DMS 273 (cell line): ENCODE results near the gene HTRA1.
A peak's percentile ranks its signal among the peaks of the same experiment; 100 is the strongest.

ENCODE experiments used
- DNase-seq: peaks from one replicate; lab custom pipeline; 2025; ENCODE audit not compliant: unreplicated experiment; lab: John Stamatoyannopoulos, UW

The HTRA1 gene

DNA sequence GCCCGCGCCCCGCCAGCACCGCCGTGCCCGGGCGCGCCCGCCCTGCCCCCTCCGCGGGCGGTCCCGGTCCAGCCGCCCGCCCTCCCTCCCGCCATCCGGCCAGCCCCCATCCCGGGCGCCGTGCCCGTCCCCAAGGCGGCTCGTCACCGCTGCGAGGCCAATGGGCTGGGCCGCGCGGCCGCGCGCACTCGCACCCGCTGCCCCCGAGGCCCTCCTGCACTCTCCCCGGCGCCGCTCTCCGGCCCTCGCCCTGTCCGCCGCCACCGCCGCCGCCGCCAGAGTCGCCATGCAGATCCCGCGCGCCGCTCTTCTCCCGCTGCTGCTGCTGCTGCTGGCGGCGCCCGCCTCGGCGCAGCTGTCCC lies at the start of gene HTRA1:
TSS of gene HTRA1 (plus strand) at position 187 of the 362 bp plus-strand sequence. CDS start at position 287, 100 bp downstream.
- peak; percentile 78 for DNase-seq

DNA sequence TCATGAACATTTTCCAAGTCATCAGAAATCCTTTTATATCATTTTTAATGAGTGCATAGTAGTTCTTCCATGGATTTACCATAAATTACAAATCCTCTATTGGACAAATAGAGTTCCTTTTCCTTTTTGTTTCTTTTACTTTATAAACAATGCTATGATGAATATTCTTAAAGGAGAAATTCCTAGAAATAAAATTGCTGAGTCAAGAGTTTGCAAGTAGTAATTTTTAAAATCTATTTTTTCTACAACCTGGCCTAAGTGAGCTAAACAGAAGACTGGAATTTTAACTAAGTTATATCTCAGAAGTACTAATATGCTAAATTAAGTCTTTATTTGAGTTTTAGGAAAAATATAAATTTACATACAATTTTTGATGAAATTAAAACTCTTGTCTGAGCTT lies 48.0 kb upstream of the HTRA1 start:
- no peak for DNase-seq

DNA sequence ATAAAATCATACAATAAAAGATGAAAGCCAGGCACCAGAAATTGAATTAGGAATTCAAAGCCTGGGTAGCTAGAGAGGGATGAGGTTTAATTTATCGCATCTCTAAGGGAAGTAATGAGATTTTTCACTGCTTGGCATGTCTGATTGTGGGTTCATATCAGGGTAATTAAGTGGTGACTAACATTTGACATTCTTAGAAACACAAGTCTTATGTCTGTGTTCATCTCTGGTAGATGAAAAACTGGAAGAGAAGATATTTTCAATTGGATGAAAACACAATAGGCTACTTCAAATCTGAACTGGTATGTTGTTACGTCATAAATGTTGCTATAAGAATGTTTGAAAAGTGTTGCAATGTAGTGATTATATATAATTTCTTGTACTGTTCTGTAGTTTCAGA lies 43.7 kb upstream of the HTRA1 start:
- DNase-seq = no peak

DNA sequence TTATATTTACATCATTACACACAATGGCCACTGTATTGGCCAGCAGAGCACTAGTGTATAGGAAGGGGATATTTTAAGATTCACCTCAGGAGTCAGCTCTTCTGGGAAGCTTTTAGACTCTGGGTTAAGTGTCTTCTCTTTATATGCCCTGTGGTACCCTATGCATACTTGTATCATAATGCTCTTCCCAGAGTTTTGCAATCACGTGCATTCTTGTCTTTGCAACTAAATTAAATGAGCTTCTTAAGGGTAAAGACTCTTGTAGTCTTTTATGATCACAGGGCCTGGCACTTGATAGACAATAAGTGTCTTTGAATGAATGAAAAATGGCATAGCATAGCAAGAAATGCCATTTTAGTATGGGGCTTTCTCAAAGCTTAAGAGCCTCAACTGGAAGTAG lies 42.3 kb upstream of the HTRA1 start:
- no peak for DNase-seq

DNA sequence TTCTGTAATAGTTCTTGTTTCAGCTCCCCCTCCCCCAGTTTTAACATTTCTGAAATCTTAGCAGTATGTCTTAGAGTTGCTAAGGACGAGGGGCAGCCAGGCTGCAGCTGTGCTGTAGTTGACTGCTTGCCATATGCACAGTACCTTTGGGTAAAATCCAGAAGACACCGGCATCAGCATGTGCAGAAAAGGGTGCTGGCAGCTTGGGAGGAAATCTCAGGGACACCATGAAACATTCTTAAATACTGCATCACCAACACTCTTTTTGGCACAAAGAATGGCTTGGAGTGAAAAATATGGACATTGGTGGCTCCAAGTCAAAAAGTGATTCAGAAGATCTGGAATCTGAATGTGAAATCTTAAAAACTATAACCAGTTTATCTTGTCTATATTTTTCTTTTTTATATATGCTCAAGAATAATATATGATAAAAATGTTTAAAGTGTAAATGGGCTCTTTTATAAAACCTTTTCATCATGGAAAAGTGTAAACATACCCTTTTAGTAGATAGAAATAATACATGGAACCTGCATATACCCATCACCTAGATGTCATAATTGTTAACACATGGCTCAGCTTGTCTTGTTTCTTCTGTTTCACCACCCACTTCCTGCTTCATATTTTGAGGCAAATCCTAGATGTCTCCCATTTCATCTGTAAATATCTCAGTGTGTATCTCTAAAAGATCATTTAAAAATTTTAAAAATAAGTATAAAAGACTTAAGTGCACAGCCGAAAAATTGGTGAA lies 41.3 kb upstream of the HTRA1 start:
- DNase-seq = peak; percentile 5

DNA sequence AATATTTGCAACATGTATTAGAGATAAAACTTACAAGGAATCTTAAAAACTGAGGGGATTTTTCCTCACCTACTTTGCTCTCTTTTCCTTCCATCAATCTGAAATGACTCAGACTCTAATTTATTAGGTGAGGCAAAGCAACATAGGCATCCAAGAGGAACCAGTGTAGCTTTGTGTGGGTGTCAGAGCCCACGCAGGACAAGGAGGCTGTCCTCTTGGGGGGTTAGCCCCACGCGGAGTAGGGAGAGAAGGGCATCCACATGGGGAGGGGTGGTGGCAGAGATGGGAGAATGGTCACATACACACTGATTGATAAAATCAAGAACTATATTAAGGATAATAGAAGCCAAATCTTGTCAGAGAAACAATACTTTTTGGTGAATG lies 40.7 kb upstream of the HTRA1 start:
- no peak for DNase-seq

DNA sequence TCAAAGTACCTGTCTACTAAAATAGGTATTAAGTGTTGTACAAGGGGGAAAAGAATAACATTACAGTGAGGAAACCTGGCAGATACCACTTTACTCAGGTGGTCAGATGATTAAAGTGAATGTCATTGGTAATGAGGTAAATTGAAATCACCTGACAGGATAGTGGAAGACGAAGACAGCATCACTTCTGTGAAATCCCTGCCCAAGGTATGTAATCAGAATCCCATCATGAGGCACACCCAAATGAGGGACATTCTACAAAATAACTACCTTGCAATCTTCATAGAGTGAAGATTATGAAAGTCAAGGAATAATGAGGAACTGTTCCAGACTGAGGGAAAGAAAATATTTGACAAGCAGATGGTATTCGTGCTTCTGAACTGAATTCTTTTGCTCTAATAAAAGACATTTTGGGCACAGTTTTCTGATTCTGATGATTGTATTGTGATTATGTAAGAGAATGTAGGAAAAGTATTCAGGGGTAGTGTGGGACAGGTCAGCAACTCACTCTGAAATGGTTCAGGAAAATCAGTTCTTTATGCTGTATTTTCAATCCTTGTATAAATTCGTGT lies 40.2 kb upstream of the HTRA1 start:
- no peak for DNase-seq

DNA sequence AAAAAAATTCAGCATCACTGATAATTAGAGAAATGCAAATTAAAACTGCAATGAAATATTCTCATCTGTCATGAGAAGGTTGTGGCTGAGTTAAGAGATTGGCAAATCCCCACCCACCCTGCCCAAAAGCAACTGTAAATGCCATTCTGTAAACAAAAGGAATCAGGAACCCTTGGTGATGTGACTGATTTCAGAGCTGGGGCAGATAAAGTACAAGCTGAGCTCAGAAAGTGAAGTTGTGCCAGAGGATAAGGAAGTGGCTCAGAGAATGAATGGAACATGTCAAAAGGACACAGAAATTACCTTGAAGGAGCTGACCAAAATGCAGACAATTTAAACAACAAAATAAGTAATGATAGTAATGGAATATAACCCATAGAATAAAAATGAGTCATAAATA lies 39.6 kb upstream of the HTRA1 start:
- DNase-seq = no peak

DNA sequence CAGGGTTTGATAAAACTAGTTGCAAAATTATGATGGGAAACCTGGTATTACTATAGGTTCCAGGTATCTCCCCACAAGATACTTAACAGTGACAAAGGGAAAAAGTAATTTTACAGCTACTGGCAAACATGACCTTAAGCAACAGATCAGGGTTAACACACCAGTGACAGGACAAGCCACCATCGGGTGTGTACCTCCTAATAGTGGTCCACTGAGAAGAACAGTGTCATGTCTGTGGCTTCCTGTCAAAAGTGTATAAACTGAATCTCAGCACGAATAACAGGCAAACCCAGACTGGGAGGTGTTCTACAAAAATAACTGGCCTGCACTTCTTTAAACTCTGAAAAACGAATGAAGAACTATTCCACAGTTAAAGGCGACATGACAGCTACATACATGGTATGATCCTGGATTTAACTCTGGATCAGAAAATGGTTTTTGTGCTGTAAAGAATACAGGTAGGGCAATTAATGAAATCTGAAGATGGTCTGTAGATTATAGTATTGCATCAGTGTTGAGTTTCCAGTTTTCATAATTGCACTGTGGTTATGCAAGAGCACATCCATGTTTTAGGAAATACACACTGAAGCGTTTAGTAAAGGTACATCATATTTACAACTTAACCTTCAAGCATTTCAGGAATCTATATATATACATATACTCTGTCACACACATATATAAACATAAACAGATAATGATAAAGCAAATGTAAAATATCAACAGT lies 38.9 kb upstream of the HTRA1 start:
- no peak for DNase-seq

DNA sequence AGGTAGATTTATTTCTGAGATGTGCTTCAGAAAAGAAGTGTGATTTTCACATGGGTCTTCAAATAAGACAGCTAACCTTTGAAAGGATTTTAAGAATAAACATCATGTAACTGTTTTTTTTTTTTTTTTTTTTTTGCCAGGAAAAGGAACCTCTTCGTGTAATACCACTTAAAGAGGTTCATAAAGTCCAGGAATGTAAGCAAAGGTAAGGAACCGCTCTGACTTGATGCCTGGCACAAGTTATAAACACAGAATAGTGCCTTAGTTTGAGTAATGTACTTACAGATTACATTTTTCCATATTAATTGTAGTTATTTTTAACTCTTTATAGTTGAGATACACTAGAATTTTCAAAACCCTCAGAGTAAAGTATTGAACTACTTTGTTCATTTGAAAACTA lies 37.3 kb upstream of the HTRA1 start:
- DNase-seq = no peak

DNA sequence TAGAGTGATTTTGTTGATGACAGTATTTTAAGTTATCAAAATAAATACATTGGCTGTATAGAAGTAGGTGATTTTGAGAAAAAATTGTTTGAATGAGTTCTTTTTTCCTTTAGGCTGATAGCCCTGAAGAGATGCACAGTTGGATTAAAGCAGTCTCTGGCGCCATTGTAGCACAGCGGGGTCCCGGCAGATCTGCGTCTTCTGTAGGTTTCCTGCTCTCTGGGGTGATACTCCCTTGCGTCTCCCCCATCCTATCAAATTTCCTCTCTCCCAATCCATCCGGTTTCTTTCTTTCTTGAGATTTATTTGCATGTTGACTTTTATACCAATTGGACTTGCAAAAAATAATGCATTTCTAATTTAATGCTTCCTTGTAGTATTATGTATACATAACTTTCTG lies 34.5 kb upstream of the HTRA1 start:
- DNase-seq = no peak

DNA sequence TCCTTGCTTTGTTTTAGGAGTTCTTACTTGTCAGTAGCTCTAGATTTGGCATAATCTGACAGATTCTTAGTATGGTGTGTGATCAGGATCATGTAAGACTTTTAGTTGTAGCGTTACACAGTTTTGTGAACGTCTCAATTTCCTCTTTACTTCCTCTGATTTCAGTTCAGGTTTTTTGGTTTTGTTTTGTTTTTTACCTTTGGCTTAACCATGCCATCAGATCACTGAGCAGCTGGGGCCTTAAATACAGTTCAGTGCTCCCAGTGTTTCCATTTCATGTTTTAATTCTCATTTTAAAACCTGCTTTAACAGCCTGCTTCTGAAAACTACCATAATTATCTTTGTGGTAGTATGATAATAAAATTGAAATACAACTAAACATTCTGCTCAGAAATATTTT lies 34.1 kb upstream of the HTRA1 start:
- no peak for DNase-seq

DNA sequence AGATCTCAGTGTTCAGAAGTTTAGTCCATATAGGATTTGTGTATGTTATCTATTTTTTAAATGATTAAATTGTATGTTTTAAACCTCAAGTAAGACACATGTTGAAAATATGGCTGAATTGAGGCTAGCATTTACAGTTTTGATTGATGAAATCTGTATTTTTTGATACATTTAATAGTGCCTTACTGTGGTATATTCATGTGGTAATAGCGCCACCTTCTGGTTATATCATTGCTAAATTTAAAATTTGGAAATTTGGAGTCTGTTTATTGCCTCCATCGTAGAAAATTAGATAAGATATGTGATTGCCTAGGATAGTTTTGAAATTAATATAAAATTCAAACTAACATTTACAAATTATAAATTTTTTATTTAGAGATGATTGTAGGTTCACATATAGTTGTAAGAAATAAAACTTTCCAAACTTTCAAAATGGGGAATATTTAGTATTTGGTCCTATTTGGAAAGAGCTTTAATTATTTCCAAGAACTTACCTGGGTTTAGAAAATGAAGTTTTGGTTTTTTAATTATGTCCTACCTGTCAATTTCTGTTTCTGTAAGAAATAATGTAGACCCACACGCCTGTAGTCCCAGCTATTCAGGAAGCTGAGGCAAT lies 26.0 kb upstream of the HTRA1 start:
- peak; percentile 72 for DNase-seq

DNA sequence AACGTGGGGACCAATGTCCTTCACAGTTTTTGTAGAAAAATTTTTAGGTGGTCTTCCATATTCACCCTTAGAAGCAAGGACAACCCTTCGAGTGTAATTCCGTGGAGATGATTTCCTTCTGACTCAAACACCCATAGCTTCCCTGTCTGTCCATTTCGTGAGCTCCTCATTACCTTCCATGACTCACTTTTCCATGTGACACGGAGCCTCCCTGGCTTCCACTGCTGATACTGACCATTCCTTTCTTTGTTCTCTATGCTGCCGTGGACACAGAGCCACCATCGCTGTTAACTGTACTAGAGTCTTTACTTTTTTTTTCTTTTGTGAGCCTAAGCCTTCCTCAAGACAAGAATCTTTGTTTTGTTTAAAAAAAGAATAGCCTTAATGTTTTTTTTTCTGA lies 19.4 kb upstream of the HTRA1 start:
- no peak for DNase-seq

DNA sequence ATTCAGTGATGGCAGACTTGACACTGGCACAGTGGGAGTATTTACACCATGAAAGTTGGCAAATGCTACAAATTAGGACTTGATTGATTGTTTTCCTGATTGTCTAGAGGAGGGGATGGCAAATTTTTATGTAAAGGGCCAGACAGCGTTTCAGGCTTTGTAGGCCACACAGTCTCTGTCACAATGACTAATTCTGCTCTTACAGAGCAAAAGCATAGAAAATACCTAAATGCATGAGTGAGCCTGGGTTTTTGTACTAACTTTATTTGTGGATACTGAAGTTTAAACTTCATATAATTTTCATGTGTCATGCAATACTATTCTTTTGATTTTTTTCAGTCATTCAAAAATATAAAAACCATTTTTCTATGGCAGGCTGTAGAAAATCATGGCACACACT lies 15.9 kb upstream of the HTRA1 start:
- DNase-seq = no peak

DNA sequence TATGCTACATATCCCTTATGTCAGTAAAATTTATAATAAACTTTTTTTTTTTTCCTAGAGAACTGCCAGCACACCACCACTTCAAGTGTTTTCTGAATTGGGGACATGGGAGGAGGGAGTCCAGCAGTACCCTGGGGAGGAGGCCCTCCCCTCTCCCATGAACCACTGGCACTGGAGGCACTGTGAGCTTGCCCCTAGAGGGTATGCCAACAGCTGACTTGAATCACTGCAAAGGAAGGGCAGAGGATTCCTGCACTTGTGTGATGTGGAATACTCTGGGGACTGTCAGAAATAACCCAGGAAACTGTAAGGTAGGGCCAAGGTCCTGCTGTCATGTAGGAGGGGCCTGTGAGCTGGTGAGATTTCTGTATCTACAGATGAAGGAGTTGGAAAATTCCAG lies 15.4 kb upstream of the HTRA1 start:
- DNase-seq = no peak

DNA sequence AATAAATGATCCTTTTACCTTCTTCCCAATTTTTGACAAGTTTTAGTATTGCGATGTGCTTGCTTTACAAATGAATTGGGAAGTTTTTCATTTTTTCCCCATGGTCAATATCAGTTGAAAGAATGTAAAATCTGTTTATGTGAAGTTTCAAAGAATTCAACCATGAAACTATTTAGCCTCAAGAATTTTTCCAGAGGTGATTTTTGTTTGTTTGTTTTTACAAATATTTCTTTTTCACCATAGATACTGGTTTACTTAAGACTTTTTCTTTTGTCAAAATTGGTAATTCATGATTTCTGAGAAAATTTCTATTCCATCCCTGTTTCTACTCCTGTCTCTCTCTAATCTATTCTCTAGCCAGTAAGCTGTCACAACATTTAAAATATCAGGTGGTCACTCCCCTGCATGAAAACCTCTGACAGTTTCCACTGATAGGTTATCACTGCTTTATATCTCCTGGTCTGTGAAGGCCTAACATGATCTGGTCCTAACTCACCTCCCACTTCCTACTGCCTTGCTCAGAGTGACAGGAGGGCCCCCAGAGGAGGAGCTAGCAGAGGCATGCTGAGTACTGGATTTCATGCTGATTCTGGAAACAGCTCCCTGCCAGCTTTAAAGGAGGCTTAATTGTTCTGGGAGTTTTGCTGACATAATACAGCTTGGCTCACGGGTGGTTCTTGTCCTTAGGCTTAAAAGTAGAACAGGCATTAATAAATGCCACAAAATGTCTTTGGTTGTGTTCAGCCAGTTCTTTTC lies 14.5 kb upstream of the HTRA1 start:
- DNase-seq = peak; percentile 12

DNA sequence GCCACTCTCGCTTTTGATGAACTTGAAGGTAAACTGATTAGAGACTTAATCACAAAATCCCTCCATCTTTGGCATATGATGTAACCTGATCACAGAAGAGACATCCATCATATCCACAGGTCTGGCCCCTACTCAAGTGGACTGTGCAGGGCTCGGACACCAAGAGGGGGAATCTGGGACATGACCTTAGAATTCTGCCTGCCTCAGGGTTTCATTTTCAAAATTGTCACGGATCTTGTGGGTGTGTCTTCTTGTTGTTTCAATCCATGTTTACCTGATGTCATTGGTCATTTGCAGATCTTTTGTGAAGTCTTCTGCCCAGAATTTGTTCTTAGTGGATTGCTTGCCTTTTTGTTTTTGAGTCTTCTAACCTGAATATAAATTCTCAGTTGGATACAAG lies 12.8 kb upstream of the HTRA1 start:
- no peak for DNase-seq

DNA sequence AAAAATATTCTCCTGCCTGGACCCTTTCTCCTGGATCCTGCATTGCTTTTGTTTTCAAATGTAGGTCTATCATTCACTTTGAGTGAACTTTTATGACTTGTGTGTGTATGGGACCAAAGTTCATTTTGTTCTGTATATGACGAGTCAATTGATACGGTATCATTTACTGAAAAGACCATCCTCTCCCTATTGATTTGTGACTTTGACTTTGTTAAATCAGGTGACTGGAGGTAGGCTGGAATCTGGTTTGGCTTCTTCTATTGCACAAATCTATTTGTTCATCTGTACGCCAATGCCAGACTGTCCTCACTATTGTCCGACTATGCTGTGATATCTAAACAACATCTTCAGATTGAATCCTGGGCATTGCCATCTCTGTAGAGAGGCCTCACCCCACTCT lies 12.2 kb upstream of the HTRA1 start:
- no peak for DNase-seq

DNA sequence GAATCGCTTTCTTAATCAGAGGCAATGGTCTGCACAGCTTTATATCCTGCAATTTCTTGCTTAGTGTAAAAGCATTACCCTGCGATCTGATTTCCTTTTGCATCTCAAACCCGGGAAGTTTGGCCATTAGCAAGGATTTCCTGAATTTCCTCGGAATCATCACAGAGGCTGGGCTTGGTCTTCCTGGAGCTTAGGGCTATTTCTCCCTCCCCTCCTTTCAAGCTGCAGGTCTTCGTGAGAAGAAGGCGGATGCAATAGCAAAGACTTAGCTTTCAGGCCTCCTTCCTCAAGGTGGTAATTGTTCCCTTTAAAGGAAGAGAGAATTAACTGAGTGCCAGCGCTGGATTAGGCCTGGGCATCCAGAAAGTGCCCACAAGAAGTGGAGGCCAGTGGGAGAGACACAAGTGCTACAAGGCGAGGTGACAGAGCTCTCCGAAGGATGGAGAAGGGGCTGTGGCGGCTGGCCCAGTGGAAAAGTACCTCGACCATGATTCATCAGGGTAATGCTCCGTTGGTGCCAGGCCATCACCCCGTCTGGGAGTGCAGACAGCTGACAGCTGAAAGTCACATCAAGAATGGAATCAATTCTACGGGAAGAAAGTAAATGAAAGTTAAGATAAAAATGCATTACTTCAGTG lies 10.9 kb upstream of the HTRA1 start:
- no peak for DNase-seq

DNA sequence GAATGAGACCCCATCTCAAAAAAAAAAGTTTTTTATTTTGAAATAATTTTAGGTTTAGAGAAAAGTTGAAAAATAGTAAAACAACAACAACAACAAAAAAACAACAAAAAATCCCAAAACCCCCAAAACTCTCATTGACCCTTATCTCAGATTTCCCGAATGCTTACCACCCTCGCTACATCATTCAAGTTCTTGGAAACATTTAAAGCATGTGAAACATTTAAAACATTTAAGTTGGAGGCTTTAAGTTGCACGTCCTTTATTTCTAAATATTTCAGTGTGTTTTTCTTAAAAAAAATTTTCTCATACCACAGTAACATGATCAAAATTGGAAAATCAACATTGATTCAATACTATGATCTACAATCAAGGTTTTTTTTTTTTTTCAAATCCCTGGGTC lies 7.3 kb upstream of the HTRA1 start:
- DNase-seq = no peak
